SK-N-SH (cell line): ENCODE measurements around the gene IDH3B.

Source experiments
- CTCF ChIP-seq: fragments of 200-600 bp; sonication (generic); IDR thresholded peaks from 2 replicates; pipeline ENCODE4 v1.6.1; 2017; ENCODE audit warnings: antibody characterized with exemption, mild to moderate bottlenecking, moderate library complexity
- POLR2AphosphoS5 ChIP-seq: IDR thresholded peaks from 2 replicates; pipeline ENCODE4 v1.6.1; 2012; ENCODE audit warnings: low read depth, low read length
- RAD21 ChIP-seq: IDR thresholded peaks from 2 replicates; pipeline ENCODE4 v1.6.1; 2012; ENCODE audit warnings: mild to moderate bottlenecking, low read length
- REST ChIP-seq: IDR thresholded peaks from 2 replicates; pipeline ENCODE4 v1.6.1; 2012; ENCODE audit warnings: mild to moderate bottlenecking, low read depth, low read length, moderate library complexity
- RXRA ChIP-seq: IDR thresholded peaks from 2 replicates; pipeline ENCODE4 v1.4.0; 2012; ENCODE audit warnings: low read depth, mild to moderate bottlenecking, borderline replicate concordance

- TF ChIP-seq CTCF, result no peak
- TF ChIP-seq RXRA, result no peak
- no peak for TF ChIP-seq REST
- TF ChIP-seq POLR2AphosphoS5, result no peak
- TF ChIP-seq RAD21, result no peak
Observed at GRCh38 chr20:2619961-2620595, 43.9 kb downstream of the IDH3B start.
